AG09309 (cell line): Measurements from ENCODE around the gene SSH3.

Source experiments
- DNase-seq: peaks from one replicate; pipeline ENCODE4 v3.0.0-alpha.2; 2010; ENCODE audit warnings: low read depth
- H3K4me3 ChIP-seq: 2 replicates; pipeline ENCODE4 v1.5.1; 2011; ENCODE audit warnings: mild to moderate bottlenecking, low read depth, low read length, moderate library complexity; ENCODE audit not compliant: control insufficient read depth
- CTCF ChIP-seq: IDR thresholded peaks from 2 replicates; pipeline ENCODE4 v1.5.1; 2011; ENCODE audit warnings: mild to moderate bottlenecking, low read depth, low read length, inconsistent platforms; ENCODE audit not compliant: insufficient read depth, control insufficient read depth; ENCODE audit errors: missing control alignments

Gene SSH3

DNA sequence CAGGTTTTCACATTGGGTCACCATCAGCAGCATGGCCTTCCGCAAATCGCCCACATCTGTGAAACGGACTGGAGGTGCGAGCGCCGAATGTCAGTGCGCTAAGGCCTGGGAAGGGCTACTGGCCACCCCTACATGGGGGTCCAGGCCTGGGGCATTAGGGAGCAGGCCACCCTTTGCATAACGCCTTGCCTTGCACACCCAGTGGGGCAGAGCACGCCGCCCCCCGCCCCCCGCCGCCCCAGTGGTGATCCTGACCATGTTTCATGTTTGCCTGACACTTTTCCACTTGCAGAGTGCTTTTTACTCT is 34.4 kb upstream of the SSH3 start:
- no peak for TF ChIP-seq CTCF
- H3K4me3 ChIP-seq = no peak overlapping the region

GRCh38 chr11:67269401-67270255 is 33.7 kb upstream of the SSH3 start:
- TF ChIP-seq CTCF = no peak
- no peak overlapping the region for H3K4me3 ChIP-seq

More for the DNA sequence above, 34.4 kb upstream of the SSH3 start:
- DNase-seq = no peak

DNA sequence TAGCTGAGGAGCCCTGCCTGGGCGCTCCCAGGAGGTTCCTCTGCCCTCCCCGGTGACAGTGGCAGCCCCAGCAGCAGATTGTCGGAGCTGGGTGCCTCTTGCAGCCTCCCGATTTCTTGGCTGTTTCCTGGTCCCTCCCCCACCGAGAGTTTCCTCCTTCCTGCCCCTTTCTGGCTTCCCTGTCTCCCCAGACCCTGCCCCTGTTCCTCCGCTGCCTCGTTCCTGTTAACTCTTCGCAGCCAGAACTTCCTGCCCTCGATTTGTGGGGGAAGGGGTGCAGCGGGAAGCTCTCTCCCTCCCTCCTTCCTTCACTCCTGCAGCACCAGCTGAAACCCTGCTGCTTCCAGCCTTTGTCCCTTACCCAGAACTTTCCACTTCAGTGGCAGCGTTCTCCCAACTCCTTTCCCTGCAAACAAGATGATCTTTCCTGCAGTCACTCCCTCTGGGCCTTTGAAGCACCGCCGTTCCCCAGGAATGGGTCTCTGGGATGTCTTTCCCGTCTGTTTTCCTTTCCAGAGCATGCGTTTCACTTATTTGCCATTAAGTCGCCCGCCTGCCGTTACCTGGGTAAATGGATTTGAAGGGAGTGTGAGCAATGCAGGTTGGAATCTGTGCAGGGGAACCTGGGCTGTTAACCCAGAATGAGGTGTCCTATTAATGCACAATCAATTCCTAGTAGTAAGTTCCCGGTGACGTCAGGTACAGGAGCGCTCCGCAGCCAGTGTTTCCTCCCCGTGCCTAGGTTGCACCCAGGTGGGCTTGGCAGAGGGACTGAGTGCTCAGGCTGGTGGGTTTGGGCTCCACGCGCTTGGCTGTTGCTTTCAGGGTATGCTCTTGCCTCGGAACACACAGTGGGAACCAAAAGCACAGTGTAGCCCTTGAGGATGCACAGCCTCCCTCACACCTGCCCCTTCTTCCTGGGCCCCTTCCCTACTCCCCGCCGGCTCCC is 32.8 kb upstream of the SSH3 start:
- no peak overlapping the region for H3K4me3 ChIP-seq
- no peak for TF ChIP-seq CTCF
- DNase-seq = no peak

More at GRCh38 chr11:67269401-67270255, 33.7 kb upstream of the SSH3 start:
- no peak for DNase-seq

GRCh38 chr11:67271205-67271540 is 32.2 kb upstream of the SSH3 start:
- no peak for DNase-seq
- no peak overlapping the region for H3K4me3 ChIP-seq
- no peak for TF ChIP-seq CTCF

DNA sequence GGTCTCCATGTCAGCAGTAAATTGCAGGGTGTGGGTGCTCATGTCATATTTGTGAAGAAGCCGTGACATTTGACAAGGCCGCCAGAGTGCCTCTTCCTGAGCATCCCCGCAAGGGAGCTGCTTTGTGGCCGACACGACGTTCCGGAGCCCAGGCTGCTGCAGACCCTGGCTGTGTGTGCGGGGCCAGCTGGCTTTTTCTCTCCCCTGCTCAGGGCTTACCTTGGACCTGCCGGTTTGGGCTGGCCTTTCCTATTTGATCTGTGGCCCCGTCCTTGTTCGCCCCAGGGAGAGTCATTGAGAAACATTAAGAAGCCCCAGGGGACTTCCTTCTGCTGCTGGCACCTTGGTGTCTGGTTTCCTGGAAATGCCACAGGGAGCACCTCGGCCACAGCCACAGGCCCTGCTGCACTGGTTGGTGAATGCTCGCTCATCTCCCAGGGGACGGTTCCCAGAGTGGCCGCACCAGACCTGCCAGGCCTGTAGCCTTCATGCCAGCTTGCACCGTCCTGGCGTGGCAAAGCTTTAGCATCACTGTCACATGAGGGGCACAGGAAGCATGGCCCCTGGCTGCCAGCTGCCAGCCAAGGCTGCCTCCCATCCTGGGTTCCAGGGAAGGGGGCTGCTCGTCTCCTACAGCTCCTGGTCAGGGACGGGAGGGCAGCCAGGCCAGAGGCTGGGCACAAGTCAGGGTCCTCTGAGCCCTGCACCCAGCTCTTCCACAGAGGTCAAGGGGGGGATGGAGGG is 31.6 kb upstream of the SSH3 start:
- TF ChIP-seq CTCF = no peak
- no peak for DNase-seq
- H3K4me3 ChIP-seq = no peak overlapping the region
